ENCODE data around the gene PHF13.
"Not testable (repeated sequence)": the region's sequence is repeated elsewhere in the genome, so short reads cannot be mapped to it uniquely, and the experiment has no call there.

DNA sequence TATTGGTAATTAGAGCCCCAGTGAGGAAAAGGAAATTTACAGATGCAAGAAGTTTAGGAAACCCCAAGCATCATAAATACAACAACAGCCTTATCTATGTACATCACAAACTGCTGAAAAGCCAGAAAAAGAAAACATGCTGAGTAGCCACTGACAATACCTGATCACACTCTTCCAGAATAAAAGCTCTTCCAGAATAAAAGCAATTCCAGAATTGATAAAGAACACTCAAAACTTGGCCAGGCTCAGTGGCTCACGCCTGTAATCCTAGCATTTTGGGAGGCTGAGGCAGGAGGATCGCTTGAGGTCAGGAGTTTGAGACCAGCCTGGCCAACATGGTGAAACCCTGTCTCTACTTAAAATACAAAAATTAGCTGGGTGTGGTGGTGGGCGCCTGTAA, 27.3 kb downstream of the PHF13 start:
- TF ChIP-seq, protein P1, sequence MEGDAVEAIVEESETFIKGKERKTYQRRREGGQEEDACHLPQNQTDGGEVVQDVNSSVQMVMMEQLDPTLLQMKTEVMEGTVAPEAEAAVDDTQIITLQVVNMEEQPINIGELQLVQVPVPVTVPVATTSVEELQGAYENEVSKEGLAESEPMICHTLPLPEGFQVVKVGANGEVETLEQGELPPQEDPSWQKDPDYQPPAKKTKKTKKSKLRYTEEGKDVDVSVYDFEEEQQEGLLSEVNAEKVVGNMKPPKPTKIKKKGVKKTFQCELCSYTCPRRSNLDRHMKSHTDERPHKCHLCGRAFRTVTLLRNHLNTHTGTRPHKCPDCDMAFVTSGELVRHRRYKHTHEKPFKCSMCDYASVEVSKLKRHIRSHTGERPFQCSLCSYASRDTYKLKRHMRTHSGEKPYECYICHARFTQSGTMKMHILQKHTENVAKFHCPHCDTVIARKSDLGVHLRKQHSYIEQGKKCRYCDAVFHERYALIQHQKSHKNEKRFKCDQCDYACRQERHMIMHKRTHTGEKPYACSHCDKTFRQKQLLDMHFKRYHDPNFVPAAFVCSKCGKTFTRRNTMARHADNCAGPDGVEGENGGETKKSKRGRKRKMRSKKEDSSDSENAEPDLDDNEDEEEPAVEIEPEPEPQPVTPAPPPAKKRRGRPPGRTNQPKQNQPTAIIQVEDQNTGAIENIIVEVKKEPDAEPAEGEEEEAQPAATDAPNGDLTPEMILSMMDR (IDR thresholded peaks at IDR 0.05), result not testable (repeated sequence)
- TF ChIP-seq POLR2AphosphoS5, POLR2A, EP300 (IDR thresholded peaks at IDR 0.05): not testable (repeated sequence)
